SK-N-SH treated with all-trans-retinoic acid at 6 μM for 48 hours (cell line): ENCODE measurements around the gene MAP3K7.

Experiments used
- ATAC-seq: fragments of 200-7000 bp; cut with Tn5 transposase; 3 replicates; pipeline ENCODE4 v1.9.1; 2020; ENCODE audit warnings: mild to moderate bottlenecking, moderate library complexity
- ARNTL ChIP-seq: fragments of 450-650 bp; formaldehyde crosslinking; IDR thresholded peaks from 2 replicates; pipeline ENCODE4 v1.5.0; 2020; ENCODE audit warnings: low read depth, mild to moderate bottlenecking, moderate library complexity, borderline replicate concordance
- CREB5 ChIP-seq: fragments of 250-450 bp; sonication (Bioruptor Pico); IDR thresholded peaks from 2 replicates; pipeline ENCODE4 v1.5.1; 2020; ENCODE audit warnings: low read depth, mild to moderate bottlenecking, moderate library complexity
- ESRRG ChIP-seq: fragments of 250-450 bp; sonication (Bioruptor Pico); IDR thresholded peaks from 2 replicates; pipeline ENCODE4 v1.6.1; 2021; ENCODE audit warnings: mild to moderate bottlenecking
- ISL1 ChIP-seq: fragments of 250-450 bp; sonication (Bioruptor Pico); IDR thresholded peaks from 2 replicates; pipeline ENCODE4 v2.1.2; 2022; ENCODE audit warnings: mild to moderate bottlenecking, moderate library complexity
- OSR1 ChIP-seq: fragments of 250-450 bp; sonication (Bioruptor Pico); IDR thresholded peaks from 2 replicates; pipeline ENCODE4 v1.8.0; 2022; ENCODE audit warnings: moderate library complexity, mild to moderate bottlenecking, inconsistent platforms
- TCF4 ChIP-seq: fragments of 250-450 bp; sonication (Bioruptor Pico); IDR thresholded peaks from 2 replicates; pipeline ENCODE4 v1.8.0; 2021; ENCODE audit warnings: mild to moderate bottlenecking, moderate library complexity, borderline replicate concordance
- TOX ChIP-seq: fragments of 250-450 bp; sonication (Bioruptor Pico); IDR thresholded peaks from 2 replicates; pipeline ENCODE4 v1.8.0; 2021; ENCODE audit warnings: mild to moderate bottlenecking, moderate library complexity, borderline replicate concordance
- ZC3H10 ChIP-seq: fragments of 250-450 bp; sonication (Bioruptor Pico); IDR thresholded peaks from 2 replicates; pipeline ENCODE4 v1.5.1; 2021; ENCODE audit warnings: mild to moderate bottlenecking, moderate library complexity
- ZFP3 ChIP-seq: fragments of 250-450 bp; sonication (Bioruptor Pico); IDR thresholded peaks from 2 replicates; pipeline ENCODE4 v1.5.0; 2020; ENCODE audit warnings: mild to moderate bottlenecking, moderate library complexity
- ZNF565 ChIP-seq: fragments of 450-650 bp; formaldehyde crosslinking; conservative IDR thresholded peaks from 2 replicates; pipeline ENCODE4 v1.5.0; 2020; ENCODE audit warnings: low read depth, mild to moderate bottlenecking, moderate library complexity
- ZNF70 ChIP-seq: fragments of 450-650 bp; formaldehyde crosslinking; IDR thresholded peaks from 2 replicates; pipeline ENCODE4 v1.5.0; 2020; ENCODE audit warnings: mild to moderate bottlenecking, moderate library complexity
- TF ChIP-seq, protein P1 (sequence below): fragments of 250-450 bp; sonication (Bioruptor Pico); IDR thresholded peaks from 2 replicates; pipeline ENCODE4 v1.5.0; 2020; ENCODE audit warnings: mild to moderate bottlenecking, moderate library complexity
- TF ChIP-seq, protein P2 (sequence below): fragments of 250-450 bp; sonication (Bioruptor Pico); IDR thresholded peaks from 2 replicates; pipeline ENCODE4 v1.8.0; 2020; ENCODE audit warnings: mild to moderate bottlenecking, moderate library complexity, borderline replicate concordance
- TF ChIP-seq, protein P3 (sequence below): fragments of 250-450 bp; sonication (Bioruptor Pico); IDR thresholded peaks from 2 replicates; pipeline ENCODE4 v1.5.1; 2021; ENCODE audit warnings: mild to moderate bottlenecking, moderate library complexity

The MAP3K7 gene

DNA sequence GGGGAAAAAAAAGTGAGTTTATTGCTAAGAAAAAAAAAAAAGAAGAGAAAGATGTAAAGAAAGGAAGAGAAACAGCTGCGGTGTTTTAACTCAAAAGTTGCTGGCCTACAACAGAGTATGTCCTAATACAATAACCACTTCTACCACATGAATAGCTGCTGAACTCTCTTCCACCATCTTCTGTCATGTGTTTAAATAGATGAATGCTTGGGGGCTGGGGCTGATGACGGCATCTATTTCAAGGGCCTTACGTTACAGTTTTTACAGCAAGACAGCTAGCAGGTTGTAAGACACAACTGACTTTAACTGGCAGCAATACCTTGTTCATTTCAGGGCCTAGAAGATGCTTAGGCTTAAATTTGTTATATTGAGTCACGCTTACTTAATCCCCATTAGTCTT is 50.4 kb downstream of the MAP3K7 start (continued):
- TF ChIP-seq, protein P1, sequence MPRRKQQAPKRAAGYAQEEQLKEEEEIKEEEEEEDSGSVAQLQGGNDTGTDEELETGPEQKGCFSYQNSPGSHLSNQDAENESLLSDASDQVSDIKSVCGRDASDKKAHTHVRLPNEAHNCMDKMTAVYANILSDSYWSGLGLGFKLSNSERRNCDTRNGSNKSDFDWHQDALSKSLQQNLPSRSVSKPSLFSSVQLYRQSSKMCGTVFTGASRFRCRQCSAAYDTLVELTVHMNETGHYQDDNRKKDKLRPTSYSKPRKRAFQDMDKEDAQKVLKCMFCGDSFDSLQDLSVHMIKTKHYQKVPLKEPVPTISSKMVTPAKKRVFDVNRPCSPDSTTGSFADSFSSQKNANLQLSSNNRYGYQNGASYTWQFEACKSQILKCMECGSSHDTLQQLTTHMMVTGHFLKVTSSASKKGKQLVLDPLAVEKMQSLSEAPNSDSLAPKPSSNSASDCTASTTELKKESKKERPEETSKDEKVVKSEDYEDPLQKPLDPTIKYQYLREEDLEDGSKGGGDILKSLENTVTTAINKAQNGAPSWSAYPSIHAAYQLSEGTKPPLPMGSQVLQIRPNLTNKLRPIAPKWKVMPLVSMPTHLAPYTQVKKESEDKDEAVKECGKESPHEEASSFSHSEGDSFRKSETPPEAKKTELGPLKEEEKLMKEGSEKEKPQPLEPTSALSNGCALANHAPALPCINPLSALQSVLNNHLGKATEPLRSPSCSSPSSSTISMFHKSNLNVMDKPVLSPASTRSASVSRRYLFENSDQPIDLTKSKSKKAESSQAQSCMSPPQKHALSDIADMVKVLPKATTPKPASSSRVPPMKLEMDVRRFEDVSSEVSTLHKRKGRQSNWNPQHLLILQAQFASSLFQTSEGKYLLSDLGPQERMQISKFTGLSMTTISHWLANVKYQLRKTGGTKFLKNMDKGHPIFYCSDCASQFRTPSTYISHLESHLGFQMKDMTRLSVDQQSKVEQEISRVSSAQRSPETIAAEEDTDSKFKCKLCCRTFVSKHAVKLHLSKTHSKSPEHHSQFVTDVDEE (CRISPR knock-in tag) = no peak
- TF ChIP-seq, protein P2, sequence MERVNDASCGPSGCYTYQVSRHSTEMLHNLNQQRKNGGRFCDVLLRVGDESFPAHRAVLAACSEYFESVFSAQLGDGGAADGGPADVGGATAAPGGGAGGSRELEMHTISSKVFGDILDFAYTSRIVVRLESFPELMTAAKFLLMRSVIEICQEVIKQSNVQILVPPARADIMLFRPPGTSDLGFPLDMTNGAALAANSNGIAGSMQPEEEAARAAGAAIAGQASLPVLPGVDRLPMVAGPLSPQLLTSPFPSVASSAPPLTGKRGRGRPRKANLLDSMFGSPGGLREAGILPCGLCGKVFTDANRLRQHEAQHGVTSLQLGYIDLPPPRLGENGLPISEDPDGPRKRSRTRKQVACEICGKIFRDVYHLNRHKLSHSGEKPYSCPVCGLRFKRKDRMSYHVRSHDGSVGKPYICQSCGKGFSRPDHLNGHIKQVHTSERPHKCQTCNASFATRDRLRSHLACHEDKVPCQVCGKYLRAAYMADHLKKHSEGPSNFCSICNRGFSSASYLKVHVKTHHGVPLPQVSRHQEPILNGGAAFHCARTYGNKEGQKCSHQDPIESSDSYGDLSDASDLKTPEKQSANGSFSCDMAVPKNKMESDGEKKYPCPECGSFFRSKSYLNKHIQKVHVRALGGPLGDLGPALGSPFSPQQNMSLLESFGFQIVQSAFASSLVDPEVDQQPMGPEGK (CRISPR knock-in tag) = no peak
- TF ChIP-seq TCF4 (CRISPR knock-in tag) (no peak), TOX (no peak), ARNTL (CRISPR knock-in tag) (no peak), ZC3H10 (CRISPR knock-in tag) (no peak)

DNA sequence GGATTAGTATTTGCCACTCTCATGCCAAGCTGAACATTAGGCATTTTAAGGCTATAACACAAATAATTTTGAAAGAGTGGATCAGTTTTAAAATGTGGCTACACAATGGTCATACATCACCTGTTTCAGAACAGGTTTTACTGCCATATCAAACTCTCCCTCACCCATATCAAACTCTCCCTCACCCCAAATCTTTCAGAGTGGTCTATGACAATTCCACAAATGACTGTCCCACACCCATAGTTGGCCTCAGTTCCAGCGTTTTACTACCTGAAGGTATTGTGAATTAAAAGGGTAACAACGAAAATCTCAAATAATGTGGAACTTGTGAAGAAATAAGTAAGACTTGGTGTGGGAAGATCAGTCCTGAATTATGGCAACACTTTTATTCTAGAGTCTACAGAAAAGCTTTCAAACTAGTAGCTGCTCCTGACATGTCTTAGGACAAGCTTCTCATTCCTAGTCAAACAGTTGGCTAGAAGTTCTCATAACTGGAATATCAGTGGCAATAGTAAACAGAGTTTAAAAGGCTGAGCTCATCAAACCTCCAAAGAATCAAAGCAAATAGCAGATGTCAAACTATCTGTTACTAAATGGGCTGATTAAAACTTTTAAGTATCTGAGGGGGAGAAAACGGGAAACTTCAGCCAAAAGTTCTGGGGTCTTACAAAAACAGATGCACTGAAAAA is 52.4 kb downstream of the MAP3K7 start:
- no peak for TF ChIP-seq OSR1 (CRISPR knock-in tag)
- no peak for TF ChIP-seq ZFP3 (CRISPR knock-in tag)
- TF ChIP-seq TCF4 (CRISPR knock-in tag) = no peak
- no peak for TF ChIP-seq ZNF565 (CRISPR knock-in tag)
- no peak for TF ChIP-seq CREB5
- TF ChIP-seq ISL1 (CRISPR knock-in tag) = no peak
- no peak for TF ChIP-seq ESRRG
- no peak for TF ChIP-seq ARNTL (CRISPR knock-in tag)
- no peak for TF ChIP-seq ZNF70 (CRISPR knock-in tag)
- TF ChIP-seq, protein P1 (CRISPR knock-in tag) = no peak
- no peak for ATAC-seq

DNA sequence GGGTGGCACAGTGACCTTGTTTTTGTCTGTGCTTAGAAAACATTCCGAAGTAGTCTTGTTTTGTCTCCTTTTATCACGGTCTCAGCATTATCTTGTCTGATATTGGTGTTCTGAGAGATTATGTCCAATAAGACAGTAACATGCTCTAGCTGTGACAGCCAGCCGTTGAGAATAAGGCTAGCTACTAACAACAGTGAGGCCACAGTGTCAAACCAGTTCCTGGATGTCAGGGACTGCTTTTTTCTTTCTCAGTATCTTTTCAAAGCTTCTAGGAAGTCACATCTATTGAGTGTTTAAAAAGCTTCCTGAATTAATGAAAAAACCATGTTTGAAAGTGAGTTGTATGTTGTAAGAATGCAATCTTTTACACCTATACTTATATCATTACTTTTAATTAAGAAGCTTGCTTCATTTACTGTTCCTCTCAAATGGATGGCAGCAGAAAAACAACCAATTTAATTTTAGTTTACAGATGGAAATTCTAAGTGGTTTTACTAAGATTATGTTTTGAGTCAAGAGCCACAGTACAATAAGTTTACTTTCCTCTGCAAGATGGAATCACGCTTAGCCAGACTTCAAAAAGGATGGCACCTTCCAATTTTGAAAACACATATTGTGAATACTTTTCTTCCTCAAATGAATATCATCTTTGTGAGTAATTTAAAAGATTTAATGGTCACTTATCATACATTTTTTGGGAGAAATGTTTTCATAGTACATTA is 53.1 kb downstream of the MAP3K7 start:
- TF ChIP-seq, protein P3, sequence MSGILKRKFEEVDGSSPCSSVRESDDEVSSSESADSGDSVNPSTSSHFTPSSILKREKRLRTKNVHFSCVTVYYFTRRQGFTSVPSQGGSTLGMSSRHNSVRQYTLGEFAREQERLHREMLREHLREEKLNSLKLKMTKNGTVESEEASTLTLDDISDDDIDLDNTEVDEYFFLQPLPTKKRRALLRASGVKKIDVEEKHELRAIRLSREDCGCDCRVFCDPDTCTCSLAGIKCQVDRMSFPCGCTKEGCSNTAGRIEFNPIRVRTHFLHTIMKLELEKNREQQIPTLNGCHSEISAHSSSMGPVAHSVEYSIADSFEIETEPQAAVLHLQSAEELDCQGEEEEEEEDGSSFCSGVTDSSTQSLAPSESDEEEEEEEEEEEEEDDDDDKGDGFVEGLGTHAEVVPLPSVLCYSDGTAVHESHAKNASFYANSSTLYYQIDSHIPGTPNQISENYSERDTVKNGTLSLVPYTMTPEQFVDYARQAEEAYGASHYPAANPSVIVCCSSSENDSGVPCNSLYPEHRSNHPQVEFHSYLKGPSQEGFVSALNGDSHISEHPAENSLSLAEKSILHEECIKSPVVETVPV (CRISPR knock-in tag) = no peak
- TF ChIP-seq, protein P2 (CRISPR knock-in tag) = no peak
- TF ChIP-seq ARNTL (CRISPR knock-in tag) = no peak
- TF ChIP-seq, all 23 proteins: peak for 0
- no peak for ATAC-seq
